COLO668 (cell line): ENCODE data around the gene ARNT2.

ENCODE experiments used
- DNase-seq: peaks from one replicate; lab custom pipeline; 2025; ENCODE audit not compliant: unreplicated experiment; lab: John Stamatoyannopoulos, UW

The ARNT2 gene

DNA sequence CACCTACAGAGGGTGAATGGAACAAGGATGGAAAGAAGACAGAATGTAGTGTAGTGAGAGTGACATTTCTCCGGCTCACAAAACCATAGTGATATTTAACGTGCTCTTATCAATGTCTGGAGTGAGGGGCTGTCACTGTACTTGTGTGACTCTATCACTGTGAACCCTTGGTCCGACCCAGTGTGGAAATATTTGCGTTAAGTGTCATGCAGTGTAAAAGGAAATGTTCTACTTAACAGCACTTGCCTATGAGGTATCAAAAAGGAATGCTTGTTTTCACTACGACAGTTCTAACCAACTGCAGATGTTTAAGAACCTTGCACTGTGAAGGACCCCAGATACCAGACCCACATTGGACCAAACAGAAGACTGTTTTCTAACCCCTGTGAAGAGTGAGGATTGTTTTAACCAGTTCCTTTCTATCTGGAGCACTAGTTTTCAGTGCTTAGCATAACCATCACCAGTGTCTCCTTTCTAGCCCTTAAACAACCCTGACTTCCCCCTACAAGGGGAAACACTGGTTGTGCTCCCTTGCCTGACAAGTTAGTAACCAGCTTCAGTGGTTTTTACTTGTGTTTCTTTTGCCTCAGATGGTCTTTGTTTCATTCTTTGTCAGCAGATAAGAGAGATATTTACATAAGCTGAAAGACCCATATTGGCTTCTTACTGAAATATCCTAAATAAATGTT is 146.2 kb downstream of the ARNT2 start:
- no peak for DNase-seq

DNA sequence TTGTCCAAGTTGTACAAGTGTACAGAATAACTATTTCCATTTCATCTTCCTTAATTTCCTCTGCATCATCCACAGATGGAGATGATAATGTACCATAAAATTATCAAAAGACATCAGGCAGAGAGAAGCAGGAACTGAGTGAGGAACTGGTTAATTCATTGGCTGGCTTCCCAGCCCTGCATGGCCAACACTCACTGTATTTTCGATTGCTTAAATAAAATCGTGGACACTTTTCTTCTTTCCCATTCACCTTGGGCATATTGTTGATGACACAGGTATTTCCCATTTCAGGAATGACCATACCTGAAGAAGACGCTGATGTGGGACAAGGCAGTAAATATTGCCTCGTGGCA is 146.7 kb downstream of the ARNT2 start:
- DNase-seq, result no peak

DNA sequence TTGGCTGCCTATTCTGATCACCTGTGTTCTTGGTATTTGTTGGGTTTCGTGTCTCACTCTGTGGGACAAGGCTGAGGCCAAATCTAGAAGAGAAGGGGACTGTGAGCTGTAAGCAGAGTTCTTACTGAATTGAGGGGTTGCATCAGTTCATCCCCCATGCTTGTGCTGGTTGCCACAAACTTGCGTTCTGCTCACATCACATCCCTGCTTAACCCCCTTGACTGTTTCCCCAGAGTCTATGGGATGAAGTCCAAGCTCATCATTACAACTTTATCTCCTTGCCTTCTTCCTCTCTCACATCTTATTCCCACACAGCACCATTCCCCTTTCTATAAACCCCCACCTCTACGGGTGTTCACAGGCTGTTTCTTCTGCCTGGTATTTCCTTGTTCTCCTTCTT is 147.2 kb downstream of the ARNT2 start:
- no peak for DNase-seq

DNA sequence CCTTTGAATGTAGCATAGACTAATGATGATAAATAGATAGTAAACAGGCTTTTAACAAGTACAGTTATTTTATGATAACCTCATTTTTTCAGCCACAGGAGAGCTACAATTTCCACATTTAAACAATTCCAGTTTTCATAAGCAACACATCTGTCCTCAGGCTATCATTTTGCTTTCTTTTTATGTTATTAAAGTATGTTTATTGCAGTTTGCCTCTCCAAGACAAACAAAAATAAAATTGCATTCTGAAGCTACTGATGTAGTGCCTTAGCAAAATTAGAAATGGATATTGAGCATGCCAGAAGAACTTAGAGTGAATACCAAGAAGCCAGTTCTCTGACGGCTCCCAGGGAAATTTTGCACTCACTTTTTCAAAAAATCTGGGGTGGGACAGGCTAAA is 150.4 kb downstream of the ARNT2 start:
- no peak for DNase-seq

DNA sequence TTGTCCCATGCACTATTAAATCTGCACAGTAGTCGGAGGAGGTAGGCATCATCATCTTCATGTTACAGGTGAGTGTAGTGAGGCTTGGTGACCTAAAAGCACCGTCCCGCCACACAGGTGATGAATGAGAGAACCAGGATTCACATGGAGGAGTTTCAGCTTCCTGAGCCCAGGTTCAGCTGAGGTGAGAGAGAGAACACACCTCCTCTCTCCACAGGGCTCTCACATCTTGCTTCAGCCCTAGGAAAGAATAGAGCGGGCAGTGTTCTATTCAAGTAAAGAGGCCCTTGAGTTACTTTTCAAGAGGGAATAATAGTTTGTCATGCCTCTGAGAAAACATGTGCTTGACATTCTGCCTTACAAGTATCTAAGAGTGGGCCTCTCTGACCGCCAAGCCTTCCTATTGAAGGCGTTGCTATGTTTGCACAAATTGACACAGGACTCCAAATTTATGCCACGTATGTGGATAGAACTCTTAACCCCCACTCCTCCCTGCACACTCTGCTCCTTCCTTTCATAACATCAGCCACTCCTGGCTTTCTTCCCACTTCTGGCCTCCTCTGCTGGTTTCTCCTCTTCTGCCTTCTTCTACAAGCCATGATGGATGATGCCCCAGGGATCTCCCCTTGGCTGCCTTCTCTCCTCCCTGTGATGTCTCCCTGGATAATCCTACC is 152.6 kb downstream of the ARNT2 start:
- no peak for DNase-seq

DNA sequence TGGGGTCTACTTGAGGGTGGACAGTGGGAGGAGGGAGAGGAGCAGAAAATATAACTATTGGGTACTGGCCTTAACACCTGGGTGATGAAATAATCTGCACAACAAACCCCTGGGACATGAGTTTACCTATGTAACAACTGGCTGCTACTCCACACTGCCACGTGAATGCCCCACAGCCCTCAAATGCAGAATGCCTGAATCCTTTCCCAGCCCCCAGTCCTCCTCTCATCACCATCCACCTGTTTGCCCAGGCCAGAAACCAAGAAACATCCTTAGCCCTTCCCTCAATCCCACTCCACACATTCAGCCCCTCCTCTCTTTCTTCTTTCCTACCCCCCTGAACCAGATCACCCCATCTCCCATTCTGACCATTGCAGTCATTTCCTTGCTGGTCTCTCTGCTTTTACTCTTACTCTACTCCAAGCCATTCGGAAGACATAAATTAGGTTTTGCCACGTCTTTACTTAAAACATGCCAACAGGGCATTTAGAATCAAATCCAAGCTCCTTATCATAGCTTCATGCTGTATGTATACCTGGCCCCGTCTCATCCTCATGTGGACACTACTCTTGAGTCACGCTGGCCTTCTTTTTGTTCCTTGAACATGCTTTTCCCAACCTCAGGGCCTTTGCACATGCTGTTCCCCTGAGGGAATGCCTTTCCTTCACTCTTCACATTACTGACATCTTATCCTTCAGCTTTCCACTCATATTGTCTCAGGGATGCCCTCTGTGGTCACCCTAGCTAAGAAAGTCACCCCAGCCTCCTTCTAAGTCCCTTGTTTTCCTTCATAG is 153.5 kb downstream of the ARNT2 start:
- DNase-seq, result no peak

DNA sequence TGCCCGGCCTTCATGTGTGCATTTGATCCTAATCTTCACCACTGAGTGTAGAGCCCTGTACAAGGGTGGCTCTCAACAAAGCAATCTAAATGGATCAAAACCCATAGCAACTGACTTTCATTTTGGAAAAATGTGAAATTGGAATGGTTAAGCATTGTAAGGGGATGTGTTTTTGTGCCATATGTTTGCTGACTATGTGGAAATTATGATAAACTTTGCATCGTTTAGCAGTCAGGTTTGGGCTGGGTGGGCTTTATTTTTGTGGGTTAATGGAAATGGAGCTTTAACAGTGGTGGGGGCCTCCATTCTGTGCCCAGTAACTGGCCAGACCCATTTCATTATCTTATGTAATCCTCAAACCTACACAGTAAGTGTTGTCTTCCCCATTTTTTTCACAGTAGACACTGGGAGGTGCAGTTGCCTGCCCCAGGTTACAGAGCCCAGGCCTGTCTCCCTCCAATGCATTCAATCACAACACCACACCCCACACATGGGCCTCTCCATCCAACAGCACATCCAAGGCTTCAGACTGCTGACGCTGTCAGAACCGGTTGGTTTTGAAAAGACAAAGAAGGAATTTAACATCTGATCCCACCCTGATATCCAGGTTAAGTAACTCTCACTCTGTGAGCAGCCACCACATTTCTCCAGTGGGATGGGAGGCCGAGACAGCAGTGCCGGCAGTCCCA is 154.6 kb downstream of the ARNT2 start:
- DNase-seq, result no peak

DNA sequence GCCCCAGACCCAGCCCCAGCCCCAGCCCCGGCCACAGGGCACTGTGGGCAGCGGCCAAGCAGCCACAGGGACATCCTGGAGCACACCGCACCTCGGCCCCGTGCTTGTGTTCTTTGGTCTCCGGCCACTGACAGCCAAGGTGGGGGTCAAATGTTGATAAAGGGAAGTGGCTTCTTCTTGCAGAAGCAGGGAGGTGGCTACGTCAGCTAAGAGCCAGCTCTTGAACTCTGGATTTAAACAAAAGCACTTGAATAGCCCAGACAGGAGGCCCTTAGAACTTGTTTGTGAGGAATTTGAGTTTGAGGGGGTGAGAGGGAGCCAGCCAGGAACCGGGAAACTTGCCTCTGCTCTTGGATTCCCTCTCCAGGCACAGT is 155.1 kb downstream of the ARNT2 start:
- DNase-seq, result no peak

DNA sequence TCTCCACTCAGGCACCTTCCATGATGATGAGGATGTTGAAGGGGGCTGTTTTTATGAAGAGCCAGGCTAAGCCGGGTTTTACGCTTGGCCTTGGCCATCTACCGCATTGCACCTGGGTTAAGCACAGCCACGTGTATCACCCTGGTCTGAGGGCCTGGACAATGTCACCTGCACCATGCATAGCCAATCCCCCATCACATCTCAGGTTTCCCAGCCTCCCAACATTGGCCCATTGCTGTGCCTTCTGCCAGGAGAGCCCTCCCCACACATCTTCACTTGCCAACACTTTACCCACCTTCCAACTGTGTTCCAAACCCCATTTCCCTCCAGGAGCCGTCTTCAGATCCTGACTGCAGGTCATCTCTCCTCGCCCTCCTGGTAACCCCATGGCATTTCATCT is 155.6 kb downstream of the ARNT2 start:
- no peak for DNase-seq

DNA sequence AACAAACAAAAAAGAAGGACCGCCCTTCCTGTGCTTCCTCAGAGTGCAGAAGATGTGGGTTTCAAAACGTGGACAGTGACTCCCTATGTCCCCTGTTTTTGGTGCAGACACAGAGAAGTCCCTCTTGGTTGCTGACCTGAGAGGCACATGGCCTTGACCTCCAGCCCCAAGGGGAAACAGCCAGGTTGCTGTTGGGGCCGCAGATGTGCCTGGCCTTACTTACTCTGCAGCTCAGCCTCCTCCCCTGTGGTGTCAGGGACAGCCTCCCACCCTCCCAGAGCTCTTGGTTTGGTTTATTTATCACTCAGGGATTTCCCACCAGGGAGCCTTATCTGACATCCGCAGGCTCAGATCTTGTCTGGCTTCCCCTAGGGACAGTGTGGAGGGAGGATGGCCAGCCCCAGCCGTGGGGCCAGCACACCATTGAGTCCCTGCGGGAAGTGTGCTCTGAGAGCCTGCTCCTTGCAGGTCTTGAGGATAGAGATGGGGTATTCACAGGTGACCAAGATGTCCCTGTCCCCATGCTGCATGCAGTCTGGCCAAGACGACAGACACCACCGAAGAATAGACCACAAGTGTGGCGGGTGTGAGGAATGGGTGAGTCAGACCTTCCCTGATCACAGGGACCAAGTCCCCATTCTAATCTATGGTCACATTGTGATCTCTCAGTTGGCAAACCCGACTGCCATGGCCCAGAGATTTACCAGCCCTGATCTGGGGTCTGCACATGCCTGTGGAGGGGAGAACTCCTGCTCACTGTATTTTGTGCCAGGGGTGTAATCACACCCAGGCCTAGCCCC is 156.6 kb downstream of the ARNT2 start:
- no peak for DNase-seq

DNA sequence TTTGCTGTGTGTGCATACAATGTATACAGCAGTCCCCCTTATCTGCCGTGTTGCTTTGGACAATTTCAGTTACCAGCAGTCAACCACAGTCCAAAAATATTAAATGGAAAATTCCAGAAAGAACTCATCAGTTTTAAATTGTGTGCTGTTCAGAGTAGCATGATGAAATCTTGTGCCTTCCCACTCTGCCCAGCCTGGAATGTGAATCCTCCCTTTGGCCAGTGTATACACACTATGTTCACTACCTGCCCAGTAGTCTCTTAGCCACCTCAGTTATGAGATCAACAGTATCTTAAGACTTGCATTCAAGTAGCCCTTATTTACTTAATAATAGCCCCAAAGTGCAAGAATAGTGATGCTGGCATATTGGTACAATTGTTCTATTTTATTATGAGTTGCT is 157.3 kb downstream of the ARNT2 start:
- no peak for DNase-seq

DNA sequence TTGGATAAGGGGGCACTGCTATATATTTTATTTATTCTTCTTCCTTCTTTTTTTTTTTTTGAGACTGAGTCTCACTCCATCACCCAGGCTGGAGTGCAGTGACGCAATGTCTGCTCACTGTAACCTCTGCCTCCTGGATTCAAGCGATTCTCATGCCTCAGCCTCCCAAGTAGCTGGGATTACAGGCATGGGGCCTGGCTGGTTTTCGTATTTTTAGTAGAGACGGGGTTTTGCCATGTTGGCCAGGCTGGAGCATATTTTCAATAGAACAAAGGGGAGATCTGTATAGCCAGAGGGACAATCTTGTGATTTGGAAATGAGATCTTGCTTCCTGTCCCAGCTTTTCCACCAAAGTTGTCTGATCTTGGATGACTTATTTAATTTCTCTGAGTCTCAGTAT is 157.9 kb downstream of the ARNT2 start:
- DNase-seq, result no peak

DNA sequence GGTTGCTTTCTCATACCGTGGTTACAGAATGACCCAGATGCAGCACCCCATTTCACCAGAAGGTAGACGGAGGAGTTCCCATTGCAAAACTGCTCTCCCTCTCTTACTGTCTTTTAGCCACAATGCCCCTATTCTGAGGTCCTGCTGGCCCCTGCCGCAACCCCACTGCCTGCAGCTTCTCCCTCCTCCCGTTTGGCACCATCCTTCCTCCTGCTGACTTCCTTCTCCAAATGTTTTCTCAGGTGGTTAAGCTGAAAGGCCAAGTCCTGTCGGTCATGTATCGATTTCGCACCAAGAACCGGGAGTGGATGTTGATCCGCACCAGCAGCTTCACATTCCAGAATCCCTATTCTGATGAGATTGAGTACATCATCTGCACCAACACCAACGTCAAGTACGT is 158.7 kb downstream of the ARNT2 start:
- DNase-seq, result no peak

DNA sequence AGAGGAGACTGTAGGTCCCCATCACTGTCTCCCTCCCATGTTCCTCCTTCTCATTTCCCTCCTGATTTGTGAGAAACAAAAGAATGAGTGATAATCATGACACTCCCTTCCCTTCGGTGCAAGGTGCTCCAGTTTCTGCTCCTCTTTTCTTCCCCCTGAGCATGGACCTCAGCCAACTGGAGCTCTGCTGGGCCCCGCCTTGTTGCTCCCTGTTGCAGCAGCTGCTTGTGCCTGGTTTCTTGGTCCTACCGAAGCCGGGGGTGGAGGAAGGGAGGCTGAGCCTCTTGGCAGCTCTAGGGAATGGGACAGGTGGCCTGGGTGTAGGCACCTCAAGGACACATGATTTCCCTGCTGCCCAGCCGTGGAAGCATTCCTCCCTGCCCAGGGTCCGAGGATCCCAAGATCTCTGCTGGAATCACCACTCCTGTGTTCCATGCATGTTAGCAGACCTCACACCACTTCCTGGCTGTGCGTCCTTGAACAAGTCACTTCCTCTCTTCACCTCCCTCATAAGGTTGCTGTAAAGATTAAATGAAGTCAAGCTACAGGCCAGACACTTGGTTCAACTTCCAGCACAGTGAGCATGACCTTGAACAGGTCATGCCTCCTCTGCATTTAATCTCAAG is 159.3 kb downstream of the ARNT2 start:
- DNase-seq, result no peak

DNA sequence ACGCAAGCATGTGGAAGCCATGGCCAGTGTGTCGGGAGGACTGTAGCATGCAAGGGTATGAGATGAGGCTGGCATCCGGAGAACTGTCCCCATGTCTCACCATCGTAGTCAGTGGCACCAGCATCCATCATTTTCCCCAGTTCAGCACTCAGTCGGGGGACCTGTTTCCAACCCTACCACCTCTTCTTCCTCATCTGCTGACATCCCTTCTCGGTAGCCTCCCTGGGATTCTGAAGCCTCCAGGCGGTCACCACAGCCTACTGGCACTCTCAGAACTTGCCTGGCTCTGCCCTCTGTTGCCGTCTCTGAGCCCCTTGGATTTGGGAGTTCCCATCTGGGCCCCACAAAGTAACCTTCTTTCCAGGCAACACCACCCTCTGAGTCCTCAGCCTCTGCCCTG is 159.9 kb downstream of the ARNT2 start:
- no peak for DNase-seq

DNA sequence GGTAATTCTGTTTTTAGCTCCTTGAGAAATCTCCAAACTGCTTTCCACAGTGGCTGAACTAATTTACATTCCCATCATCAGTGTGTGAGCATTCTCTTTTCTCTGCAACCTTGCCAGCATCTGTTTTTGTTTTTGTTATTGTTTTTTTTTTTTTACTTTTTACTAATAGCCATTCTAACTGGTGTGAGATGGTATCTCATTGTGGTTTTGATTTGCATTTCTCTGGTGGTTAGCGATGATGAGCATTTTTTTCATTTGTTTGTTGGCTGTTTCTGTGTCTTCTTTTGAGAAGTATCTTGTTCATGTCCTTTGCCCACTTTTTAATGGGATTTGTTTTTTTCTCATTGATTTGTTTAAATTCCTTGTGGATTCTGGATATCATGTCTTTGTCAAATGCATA is 161.2 kb downstream of the ARNT2 start:
- no peak for DNase-seq

DNA sequence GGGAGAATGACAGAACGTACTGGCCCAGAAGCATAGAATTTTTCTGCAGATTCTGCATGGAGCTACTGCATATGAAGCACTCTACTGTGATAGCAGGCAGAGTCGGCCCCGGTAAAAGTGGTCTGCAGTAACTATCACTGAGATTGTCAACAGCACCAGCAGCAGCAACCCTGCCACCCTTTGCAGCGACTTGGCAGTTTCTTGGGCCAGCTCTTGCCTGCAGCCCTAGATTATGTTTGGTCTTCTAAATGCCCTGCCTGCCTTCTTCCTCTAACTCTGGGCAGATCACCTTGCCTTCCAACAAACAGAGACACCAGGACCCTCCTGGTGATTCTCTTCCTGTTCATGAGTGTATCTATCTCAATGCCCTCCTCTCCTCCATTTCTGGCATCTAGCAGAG is 161.8 kb downstream of the ARNT2 start:
- no peak for DNase-seq

DNA sequence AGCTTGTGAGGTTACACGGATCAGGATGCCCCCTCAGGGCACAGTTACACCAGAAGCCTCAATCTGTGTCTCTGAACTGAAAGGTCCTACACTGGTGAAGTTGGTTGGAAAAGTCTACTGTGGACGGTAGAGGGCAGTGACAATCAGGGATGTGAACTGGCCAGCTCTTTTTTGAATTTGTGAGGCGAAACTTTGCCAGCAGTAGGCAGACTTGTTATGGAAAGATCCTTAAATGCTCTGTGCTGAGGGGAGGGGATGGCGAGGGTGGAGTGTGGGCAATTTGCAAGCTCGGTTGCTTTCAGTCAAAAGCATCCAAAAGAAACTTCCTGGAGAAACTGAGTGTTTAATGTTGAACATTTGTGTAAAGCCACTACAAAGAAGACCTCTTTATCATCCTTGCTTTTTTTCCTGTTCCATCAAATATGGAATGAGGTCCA is 163.6 kb downstream of the ARNT2 start:
- DNase-seq, result peak; percentile 44

DNA sequence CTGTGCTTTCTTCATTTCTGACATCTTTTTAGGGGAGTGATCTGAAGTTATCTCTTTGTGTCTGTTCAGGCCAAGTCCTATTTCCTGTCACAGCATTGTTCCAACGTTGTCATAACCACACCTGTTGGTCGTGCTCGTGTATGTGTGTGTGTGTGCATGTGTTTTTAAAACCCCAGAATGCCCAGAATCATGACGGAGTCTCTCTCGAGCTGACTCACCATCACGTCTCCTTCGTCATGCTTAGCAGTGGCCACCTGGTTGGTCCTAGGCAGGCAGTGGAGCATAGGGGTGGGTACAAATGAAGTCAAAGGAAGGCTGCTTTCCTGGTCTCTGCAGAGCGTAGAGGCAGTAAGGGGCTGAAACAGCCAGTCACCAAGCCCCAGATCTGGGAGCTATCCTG is 164.1 kb downstream of the ARNT2 start:
- no peak for DNase-seq

DNA sequence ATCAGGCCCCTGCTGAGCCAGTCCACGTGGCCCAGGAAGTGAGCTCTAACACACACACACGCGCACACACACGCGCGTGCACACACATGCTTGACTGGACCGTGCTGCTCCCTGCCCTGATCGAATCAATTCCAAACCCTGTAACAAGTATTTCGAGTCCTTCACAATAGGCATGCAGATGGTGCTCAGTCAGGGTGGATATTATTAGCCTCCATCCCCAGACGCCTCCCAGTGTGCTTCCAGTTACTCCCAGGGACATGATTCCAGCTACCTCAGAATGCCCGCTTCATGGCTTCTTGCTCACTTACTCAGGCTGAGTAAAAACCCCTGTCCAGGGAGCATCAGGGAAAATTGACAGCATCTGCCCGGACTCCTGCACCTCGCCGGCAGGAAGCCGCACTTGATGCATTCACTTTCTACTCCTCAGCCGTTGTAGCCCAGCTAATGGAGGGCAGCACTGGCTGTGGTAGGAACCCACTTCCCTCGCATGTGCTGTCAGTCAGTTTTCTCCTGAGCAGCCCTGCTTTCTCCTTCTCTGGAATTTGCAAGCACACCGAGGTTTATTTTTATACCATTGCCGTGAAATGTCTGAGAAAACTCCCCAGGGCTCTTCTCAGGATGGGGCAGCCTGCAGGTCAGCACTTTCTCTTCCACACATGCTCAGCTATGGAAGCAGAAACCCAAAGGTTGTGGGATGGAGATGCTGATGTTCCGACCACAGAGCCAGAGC is 164.9 kb downstream of the ARNT2 start:
- no peak for DNase-seq
